Colonic mucosa (tissue), 4 donors: ENCODE data around the gene TSHZ2. TPM values are rescaled to one million over a fixed set of nuclear protein-coding genes. Genes with fewer than 3 reads are reported as not detected.

Experiments used
- DNase-seq: peaks from one replicate; pipeline ENCODE4 v3.0.0-alpha.2; 2020
- H3K27ac ChIP-seq: fragments of 200-600 bp; one replicate; pipeline ENCODE4 v1.8.0; 2021
- H3K27me3 ChIP-seq: fragments of 200-600 bp; one replicate; pipeline ENCODE4 v1.8.0; 2021
- H3K36me3 ChIP-seq: fragments of 200-600 bp; one replicate; pipeline ENCODE4 v1.8.0; 2021
- H3K4me1 ChIP-seq: fragments of 200-600 bp; one replicate; pipeline ENCODE4 v1.8.0; 2021; ENCODE audit warnings: mild to moderate bottlenecking
- H3K4me3 ChIP-seq: fragments of 200-600 bp; one replicate; pipeline ENCODE4 v1.8.0; 2021
- H3K9ac ChIP-seq, 2 donors: one replicate each; pipeline ENCODE4 v1.7.0; 2013; ENCODE audit warnings: control low read depth in 2 of 2, low read depth in 2 of 2, low read length in 2 of 2
- H3K9me3 ChIP-seq: fragments of 200-600 bp; one replicate; pipeline ENCODE4 v1.8.0; 2021
- CTCF ChIP-seq: fragments of 200-600 bp; IDR thresholded peaks from one replicate; pipeline ENCODE4 v1.8.0; 2022; ENCODE audit warnings: antibody characterized with exemption, mild to moderate bottlenecking
- intact Hi-C: fragments of 100-400 bp; cut with DNase I; formaldehyde crosslinking; loops from one replicate; pipeline ENCODE4 v1.14.1; 2022
- total RNA-seq, 2 donors: library from RNA; stranded (reverse); fragmentation: NEBNext Ultra II Directional in 1 of 2; extraction: Animal tissue kit (Norgen Biotek cat#: 25700) in 1 of 2; gene quantifications; one replicate each; pipeline ENCODE4 v1.2.1, GENCODE V29; 2021
- donor health status: healthy.
- donor health status: DM: no; HTN: no; CAD: no.
- donor health status: DM: no; HTN: no; CAD: no.

Gene TSHZ2
- total RNA-seq, 2 donors from 2014 or later, result 2.1 to 3.1 TPM

DNA sequence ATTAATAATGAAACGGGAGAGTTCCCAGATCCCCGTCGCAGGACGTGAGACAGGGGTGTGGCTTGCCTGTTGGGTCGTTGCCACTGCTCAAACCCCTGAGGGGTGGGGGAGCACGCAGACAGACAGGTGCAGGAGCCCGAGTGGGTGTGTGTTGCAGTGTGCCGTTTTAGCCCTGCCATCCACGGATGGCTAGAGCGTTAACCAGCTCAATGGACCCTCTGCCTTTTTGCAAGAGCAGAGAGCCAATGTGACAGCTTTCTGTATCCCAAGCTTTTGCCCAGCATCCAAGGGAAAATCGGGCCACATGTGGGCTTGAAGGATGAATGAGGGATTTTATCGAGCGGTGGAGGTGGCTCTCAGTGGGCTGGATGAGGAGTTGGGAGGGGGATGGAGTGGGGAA, 237.9 kb downstream of the TSHZ2 start:
- Histone ChIP-seq H3K9ac (no peak overlapping the region), H3K27ac (no peak overlapping the region), H3K27me3 (no peaks in the 10 kb centered on the region), H3K4me3 (no peak overlapping the region), H3K36me3 (no peaks in the 10 kb centered on the region), H3K4me1 (no peaks in the 10 kb centered on the region), H3K9me3 (no peaks in the 10 kb centered on the region)
- DNase-seq, result no peak
- intact Hi-C loops, result loop anchor here (10.0 kb wide), 1 partner anchor 1085 kb away; no protein-coding TSS in a partner anchor
- no peak for TF ChIP-seq CTCF

- Histone ChIP-seq H3K9me3 (no peaks in the 10 kb centered on the region), H3K4me3 (no peak overlapping the region), H3K27ac (no peak overlapping the region), H3K9ac (no peak overlapping the region), H3K4me1 (no peaks in the 10 kb centered on the region), H3K27me3 (no peaks in the 10 kb centered on the region), H3K36me3 (no peaks in the 10 kb centered on the region)
- intact Hi-C loops, result loop anchor here (10.0 kb wide), 1 partner anchor 1086 kb away; no protein-coding TSS in a partner anchor
- no peak for DNase-seq
- TF ChIP-seq CTCF, result no peak
These were observed 238.8 kb downstream of the TSHZ2 start for GRCh38 chr20:53210931-53211330.

GRCh38 chr20:53212018-53212417, 239.9 kb downstream of the TSHZ2 start:
- Histone ChIP-seq H3K4me3 (no peak overlapping the region), H3K9me3 (no peaks in the 10 kb centered on the region), H3K9ac (no peak overlapping the region), H3K27me3 (no peaks in the 10 kb centered on the region), H3K36me3 (no peaks in the 10 kb centered on the region), H3K27ac (no peak overlapping the region), H3K4me1 (peaks cover 3% of the 10 kb centered on the region)
- no peak for DNase-seq
- TF ChIP-seq CTCF, result no peak
- intact Hi-C loops, result loop anchor here (10.0 kb wide), 1 partner anchor 1087 kb away; no protein-coding TSS in a partner anchor

DNA sequence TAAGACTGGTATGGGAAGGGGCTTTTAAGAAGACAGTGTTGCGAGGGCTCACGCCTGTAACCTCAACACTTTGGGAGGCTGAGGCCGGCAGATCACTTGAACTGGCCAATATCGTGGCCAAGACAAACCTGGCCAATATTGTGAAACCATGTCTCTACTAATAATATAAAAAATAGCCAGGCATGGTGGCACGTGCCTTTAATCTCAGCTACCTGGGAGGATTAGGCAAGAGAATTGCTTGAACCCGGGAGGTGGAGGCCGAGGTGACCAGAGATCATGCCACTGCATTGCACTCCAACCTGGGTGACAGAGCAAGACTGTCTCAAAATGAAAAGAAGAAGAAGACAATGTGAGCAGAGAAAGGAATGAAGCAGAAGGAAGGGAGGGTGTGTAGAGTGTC, 242.2 kb downstream of the TSHZ2 start:
- no peak for DNase-seq
- Histone ChIP-seq H3K9ac (no peak overlapping the region), H3K36me3 (no peaks in the 10 kb centered on the region), H3K4me1 (peaks cover 3% of the 10 kb centered on the region), H3K27ac (no peak overlapping the region), H3K27me3 (no peaks in the 10 kb centered on the region), H3K9me3 (no peaks in the 10 kb centered on the region), H3K4me3 (no peak overlapping the region)
- TF ChIP-seq CTCF, result no peak
- intact Hi-C loops, result loop anchor here (10.0 kb wide), 1 partner anchor 1090 kb away; no protein-coding TSS in a partner anchor

GRCh38 chr20:53215166-53215565, 243.0 kb downstream of the TSHZ2 start:
- intact Hi-C loops, result loop anchor here (10.0 kb wide), 1 partner anchor 1090 kb away; no protein-coding TSS in a partner anchor
- no peak for TF ChIP-seq CTCF
- no peak overlapping the region for H3K27ac ChIP-seq
- no peaks in the 10 kb centered on the region for H3K36me3 ChIP-seq
- no peaks in the 10 kb centered on the region for H3K9me3 ChIP-seq
- no peak overlapping the region for H3K9ac ChIP-seq
- H3K4me3 ChIP-seq, result no peak overlapping the region
- no peak for DNase-seq
- peaks cover 3% of the 10 kb centered on the region for H3K4me1 ChIP-seq
- no peaks in the 10 kb centered on the region for H3K27me3 ChIP-seq
